Neural cell (in vitro differentiated cells): ENCODE results near the gene MARCHF9. TPM values are rescaled to one million over a fixed set of nuclear protein-coding genes. Genes with fewer than 3 reads are reported as not detected.

Experiments
- H2AFZ ChIP-seq: fragments of 200-600, 300-800 bp; sonication (generic), shearing (Covaris generic); 2 replicates; pipeline ENCODE4 v1.6.0; 2014; ENCODE audit warnings: low read depth, mild to moderate bottlenecking, antibody characterized with exemption, low read length, moderate library complexity
- H3F3A ChIP-seq: fragments of 200-600 bp; shearing (Covaris generic); 2 replicates; pipeline ENCODE4 v1.6.1; 2016; ENCODE audit warnings: mild to moderate bottlenecking, moderate library complexity, mixed read lengths, antibody characterized with exemption, low read length; ENCODE audit not compliant: insufficient read depth, poor library complexity, severe bottlenecking
- H3K27ac ChIP-seq: fragments of 200-600, 300-800 bp; sonication (generic), shearing (Covaris generic); 2 replicates; pipeline ENCODE4 v1.5.1; 2014; ENCODE audit warnings: mild to moderate bottlenecking, low read length, moderate library complexity
- H3K27me3 ChIP-seq: fragments of 300-800, 200-600 bp; sonication (generic), shearing (Covaris generic); 2 replicates; pipeline ENCODE4 v1.6.0; 2014; ENCODE audit warnings: mild to moderate bottlenecking, low read depth, low read length, moderate library complexity; ENCODE audit not compliant: insufficient read depth
- H3K36me3 ChIP-seq: fragments of 300-800, 200-600 bp; sonication (generic), shearing (Covaris generic); 2 replicates; pipeline ENCODE4 v1.5.1; 2014; ENCODE audit warnings: mild to moderate bottlenecking, antibody characterized with exemption, low read length, moderate library complexity; ENCODE audit not compliant: insufficient read depth
- H3K4me2 ChIP-seq: fragments of 300-800, 200-600 bp; sonication (generic), shearing (Covaris generic); 2 replicates; pipeline ENCODE4 v1.6.0; 2014; ENCODE audit warnings: mild to moderate bottlenecking, low read length
- H3K4me3 ChIP-seq: fragments of 300-800, 200-600 bp; sonication (generic), shearing (Covaris generic); 2 replicates; pipeline ENCODE4 v1.5.1; 2014; ENCODE audit warnings: mild to moderate bottlenecking, low read length, moderate library complexity
- H3K79me2 ChIP-seq: fragments of 200-600 bp; shearing (Covaris generic); replicated peaks from 2 replicates; pipeline ENCODE4 v1.6.0; 2014; ENCODE audit warnings: mild to moderate bottlenecking, low read length, moderate library complexity; ENCODE audit not compliant: insufficient read depth
- H3K9ac ChIP-seq: fragments of 300-800, 200-600 bp; sonication (generic), shearing (Covaris generic); 2 replicates; pipeline ENCODE4 v1.6.1; 2016; ENCODE audit warnings: mild to moderate bottlenecking, low read length, mixed read lengths
- H3K9me2 ChIP-seq: fragments of 200-600 bp; shearing (Covaris generic); 2 replicates; pipeline ENCODE4 v1.6.1; 2016; ENCODE audit warnings: mild to moderate bottlenecking, low read length, mixed read lengths; ENCODE audit not compliant: insufficient read depth
- H3K9me3 ChIP-seq: fragments of 200-600, 300-800 bp; sonication (generic), shearing (Covaris generic); 2 replicates; pipeline ENCODE4 v1.6.1; 2016; ENCODE audit warnings: mild to moderate bottlenecking, mixed run types, low read length, moderate library complexity, mixed read lengths
- H4K20me1 ChIP-seq: fragments of 200-600 bp; shearing (Covaris generic); 2 replicates; pipeline ENCODE4 v1.6.1; 2016; ENCODE audit warnings: mild to moderate bottlenecking, mixed run types; ENCODE audit not compliant: insufficient read depth
- EP300 ChIP-seq: fragments of 450-650 bp; conservative IDR thresholded peaks from 2 replicates; pipeline ENCODE4 v1.6.1; 2014; ENCODE audit warnings: antibody characterized with exemption, mild to moderate bottlenecking, moderate library complexity; ENCODE audit not compliant: poor library complexity, severe bottlenecking
- EZH2 ChIP-seq: fragments of 200-600, 300-800 bp; shearing (Covaris generic), sonication (generic); IDR thresholded peaks from 2 replicates; pipeline ENCODE4 v1.6.1; 2014; ENCODE audit warnings: antibody characterized with exemption, low read length, borderline replicate concordance, mild to moderate bottlenecking; ENCODE audit not compliant: insufficient read depth, poor library complexity, severe bottlenecking
- MXI1 ChIP-seq: fragments of 450-650 bp; conservative IDR thresholded peaks from 2 replicates; pipeline ENCODE4 v1.6.1; 2014; ENCODE audit warnings: antibody characterized with exemption, mild to moderate bottlenecking; ENCODE audit not compliant: poor library complexity, severe bottlenecking
- POLR2AphosphoS5 ChIP-seq: IDR thresholded peaks from 2 replicates; pipeline ENCODE4 v1.6.1; 2012
- RAD21 ChIP-seq: fragments of 450-650 bp; conservative IDR thresholded peaks from 2 replicates; pipeline ENCODE4 v1.6.1; 2014; ENCODE audit warnings: antibody characterized with exemption, mild to moderate bottlenecking, moderate library complexity
- SMC3 ChIP-seq: fragments of 450-650 bp; conservative IDR thresholded peaks from 2 replicates; pipeline ENCODE4 v1.6.1; 2014; ENCODE audit warnings: antibody characterized with exemption, mild to moderate bottlenecking, moderate library complexity; ENCODE audit not compliant: poor library complexity
- TAF1 ChIP-seq: IDR thresholded peaks from 2 replicates; pipeline ENCODE4 v1.6.1; 2012; ENCODE audit warnings: low read depth
- polyA plus RNA-seq: library from polyadenylated mRNA; depleted of rRNA; stranded (reverse); fragments of >200 nt; gene quantifications from 2 replicates; pipeline ENCODE4 v1.2.3, GENCODE V29; 2014
- TF ChIP-seq, protein P1 (sequence below): fragments of 450-650 bp; IDR thresholded peaks from 2 replicates; pipeline ENCODE4 v1.5.1; 2014; ENCODE audit warnings: antibody characterized with exemption, mild to moderate bottlenecking, moderate library complexity; ENCODE audit not compliant: poor library complexity, severe bottlenecking
- TF ChIP-seq, protein P2 (sequence below): IDR thresholded peaks from 2 replicates; pipeline ENCODE4 v1.6.1; 2012; ENCODE audit warnings: borderline replicate concordance

Gene MARCHF9
- polyA plus RNA-seq, 1 donor from 2014 or later = 34.5 TPM

DNA sequence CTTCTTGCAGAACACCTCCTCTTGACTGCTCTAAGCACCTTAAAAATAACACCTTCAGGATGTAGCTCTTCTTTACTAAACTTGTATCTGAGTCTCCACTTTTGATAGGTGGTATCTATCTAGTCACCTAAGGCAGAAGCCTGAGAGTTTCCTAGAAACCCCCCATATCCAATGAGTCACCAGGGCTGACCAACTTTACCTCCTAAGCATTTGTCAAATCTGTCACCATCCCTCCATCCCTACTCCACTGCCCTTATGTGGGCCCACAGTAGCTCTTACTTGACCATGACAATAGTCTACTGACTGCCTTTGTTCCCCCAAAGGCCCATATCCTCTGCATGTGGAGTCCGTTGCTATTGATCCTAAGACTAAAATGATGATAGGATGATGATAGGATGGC, 47.7 kb downstream of the MARCHF9 start:
- no peak overlapping the region for H3K4me3 ChIP-seq
- H3K27me3 ChIP-seq = no peaks in the 10 kb centered on the region
- TF ChIP-seq EZH2 = no peak
- no peaks in the 10 kb centered on the region for H3F3A ChIP-seq
- no peak overlapping the region for H3K9ac ChIP-seq
- no peaks in the 10 kb centered on the region for H3K9me2 ChIP-seq
- H4K20me1 ChIP-seq = no peaks in the 10 kb centered on the region
- H3K9me3 ChIP-seq = no peaks in the 10 kb centered on the region
- H3K36me3 ChIP-seq = no peaks in the 10 kb centered on the region
- H3K4me2 ChIP-seq = no peak overlapping the region
- H3K79me2 ChIP-seq = no peaks in the 10 kb centered on the region
- no peak overlapping the region for H2AFZ ChIP-seq
- H3K27ac ChIP-seq = no peak overlapping the region

DNA sequence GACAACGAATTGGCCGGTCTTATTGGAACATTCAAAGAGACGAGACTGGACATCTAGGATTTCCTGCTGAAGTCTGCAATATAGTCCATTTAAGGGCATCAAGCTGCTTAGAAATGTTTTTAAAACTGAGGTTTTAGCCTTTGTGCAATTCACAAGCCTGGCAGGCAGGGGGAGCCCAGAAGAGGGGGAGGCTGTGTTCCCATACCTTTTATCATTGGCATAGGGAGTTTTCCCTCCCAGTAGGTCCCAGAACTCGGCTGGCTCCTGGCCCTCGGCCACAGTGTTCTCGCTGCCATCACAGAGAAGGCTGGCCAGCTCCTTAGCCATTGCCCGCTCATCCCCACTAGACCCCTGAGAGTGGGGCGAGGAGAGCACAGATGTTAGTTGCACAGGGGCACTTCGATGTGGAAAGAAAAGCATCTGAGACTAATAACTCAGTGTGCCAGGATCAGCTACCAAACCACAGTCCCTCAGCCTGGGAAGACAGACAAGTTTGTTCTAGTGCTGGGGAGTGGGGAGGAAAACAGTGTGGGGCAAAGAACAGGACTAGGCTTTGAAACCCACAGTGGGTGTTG, 48.5 kb downstream of the MARCHF9 start:
- no peak overlapping the region for H3K9ac ChIP-seq
- H3K27me3 ChIP-seq = no peaks in the 10 kb centered on the region
- H3K9me2 ChIP-seq = no peaks in the 10 kb centered on the region
- no peaks in the 10 kb centered on the region for H3K9me3 ChIP-seq
- TF ChIP-seq TAF1 (no peak), SMC3 (peak; percentile 77), RAD21 (peak; percentile 57)
- TF ChIP-seq, protein P1, sequence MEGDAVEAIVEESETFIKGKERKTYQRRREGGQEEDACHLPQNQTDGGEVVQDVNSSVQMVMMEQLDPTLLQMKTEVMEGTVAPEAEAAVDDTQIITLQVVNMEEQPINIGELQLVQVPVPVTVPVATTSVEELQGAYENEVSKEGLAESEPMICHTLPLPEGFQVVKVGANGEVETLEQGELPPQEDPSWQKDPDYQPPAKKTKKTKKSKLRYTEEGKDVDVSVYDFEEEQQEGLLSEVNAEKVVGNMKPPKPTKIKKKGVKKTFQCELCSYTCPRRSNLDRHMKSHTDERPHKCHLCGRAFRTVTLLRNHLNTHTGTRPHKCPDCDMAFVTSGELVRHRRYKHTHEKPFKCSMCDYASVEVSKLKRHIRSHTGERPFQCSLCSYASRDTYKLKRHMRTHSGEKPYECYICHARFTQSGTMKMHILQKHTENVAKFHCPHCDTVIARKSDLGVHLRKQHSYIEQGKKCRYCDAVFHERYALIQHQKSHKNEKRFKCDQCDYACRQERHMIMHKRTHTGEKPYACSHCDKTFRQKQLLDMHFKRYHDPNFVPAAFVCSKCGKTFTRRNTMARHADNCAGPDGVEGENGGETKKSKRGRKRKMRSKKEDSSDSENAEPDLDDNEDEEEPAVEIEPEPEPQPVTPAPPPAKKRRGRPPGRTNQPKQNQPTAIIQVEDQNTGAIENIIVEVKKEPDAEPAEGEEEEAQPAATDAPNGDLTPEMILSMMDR = peak; percentile 66
- H3K79me2 ChIP-seq = no peaks in the 10 kb centered on the region
- H3K27ac ChIP-seq = no peak overlapping the region
- no peaks in the 10 kb centered on the region for H3K36me3 ChIP-seq
- H3K4me2 ChIP-seq = no peak overlapping the region
- H2AFZ ChIP-seq = no peak overlapping the region
- no peaks in the 10 kb centered on the region for H3F3A ChIP-seq
- H4K20me1 ChIP-seq = no peaks in the 10 kb centered on the region
- H3K4me3 ChIP-seq = no peak overlapping the region

DNA sequence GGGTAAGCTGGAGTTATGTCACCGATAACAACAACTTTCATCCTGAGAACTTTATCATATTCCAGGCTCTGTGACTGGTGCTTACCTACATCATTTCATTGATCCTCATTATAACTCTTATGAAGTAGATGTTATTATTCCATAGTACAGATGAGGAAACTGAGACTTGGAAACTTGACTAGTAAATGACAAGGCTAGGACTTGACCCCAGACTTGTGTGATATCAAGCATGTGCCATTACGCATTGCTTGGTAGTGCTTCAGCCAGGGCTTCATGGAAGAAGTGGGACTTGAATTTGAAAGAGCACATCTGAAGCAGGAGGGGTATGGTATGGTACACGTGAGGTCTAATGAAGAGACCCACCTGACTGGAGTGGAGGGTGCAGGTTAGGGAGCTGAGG, 51.8 kb downstream of the MARCHF9 start:
- Histone ChIP-seq H3K79me2 (no peaks in the 10 kb centered on the region), H3K27ac (no peak overlapping the region), H3K4me3 (no peak overlapping the region), H3K9me2 (no peaks in the 10 kb centered on the region), H3K27me3 (no peaks in the 10 kb centered on the region), H4K20me1 (no peaks in the 10 kb centered on the region), H2AFZ (no peak overlapping the region), H3K4me2 (no peak overlapping the region), H3K9ac (no peak overlapping the region), H3F3A (no peaks in the 10 kb centered on the region), H3K9me3 (no peaks in the 10 kb centered on the region), H3K36me3 (no peaks in the 10 kb centered on the region)
- TF ChIP-seq SMC3 (no peak), POLR2AphosphoS5 (no peak), EP300 (no peak), EZH2 (no peak), TAF1 (no peak), RAD21 (no peak), MXI1 (no peak)
- TF ChIP-seq, protein P1 = no peak
- TF ChIP-seq, protein P2, sequence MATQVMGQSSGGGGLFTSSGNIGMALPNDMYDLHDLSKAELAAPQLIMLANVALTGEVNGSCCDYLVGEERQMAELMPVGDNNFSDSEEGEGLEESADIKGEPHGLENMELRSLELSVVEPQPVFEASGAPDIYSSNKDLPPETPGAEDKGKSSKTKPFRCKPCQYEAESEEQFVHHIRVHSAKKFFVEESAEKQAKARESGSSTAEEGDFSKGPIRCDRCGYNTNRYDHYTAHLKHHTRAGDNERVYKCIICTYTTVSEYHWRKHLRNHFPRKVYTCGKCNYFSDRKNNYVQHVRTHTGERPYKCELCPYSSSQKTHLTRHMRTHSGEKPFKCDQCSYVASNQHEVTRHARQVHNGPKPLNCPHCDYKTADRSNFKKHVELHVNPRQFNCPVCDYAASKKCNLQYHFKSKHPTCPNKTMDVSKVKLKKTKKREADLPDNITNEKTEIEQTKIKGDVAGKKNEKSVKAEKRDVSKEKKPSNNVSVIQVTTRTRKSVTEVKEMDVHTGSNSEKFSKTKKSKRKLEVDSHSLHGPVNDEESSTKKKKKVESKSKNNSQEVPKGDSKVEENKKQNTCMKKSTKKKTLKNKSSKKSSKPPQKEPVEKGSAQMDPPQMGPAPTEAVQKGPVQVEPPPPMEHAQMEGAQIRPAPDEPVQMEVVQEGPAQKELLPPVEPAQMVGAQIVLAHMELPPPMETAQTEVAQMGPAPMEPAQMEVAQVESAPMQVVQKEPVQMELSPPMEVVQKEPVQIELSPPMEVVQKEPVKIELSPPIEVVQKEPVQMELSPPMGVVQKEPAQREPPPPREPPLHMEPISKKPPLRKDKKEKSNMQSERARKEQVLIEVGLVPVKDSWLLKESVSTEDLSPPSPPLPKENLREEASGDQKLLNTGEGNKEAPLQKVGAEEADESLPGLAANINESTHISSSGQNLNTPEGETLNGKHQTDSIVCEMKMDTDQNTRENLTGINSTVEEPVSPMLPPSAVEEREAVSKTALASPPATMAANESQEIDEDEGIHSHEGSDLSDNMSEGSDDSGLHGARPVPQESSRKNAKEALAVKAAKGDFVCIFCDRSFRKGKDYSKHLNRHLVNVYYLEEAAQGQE = no peak
